Measurements from ENCODE around the gene APPBP2. TPM values are rescaled to one million over a fixed set of nuclear protein-coding genes. Genes with fewer than 3 reads are reported as not detected.

APPBP2 gene
- total and polyA plus RNA-seq, 2 of the 8 experiments (the other 6 are each of a cell fraction or from before 2014, with no cell fraction given): 3.3 to 18.0 TPM

GRCh38 chr17:60447375-60447774 lies 78.7 kb downstream of the APPBP2 start:
- Histone ChIP-seq H3K4me1 (replicated peaks in 1 of 4; ENCODE audit: control insufficient read depth in 3 of 4, insufficient read depth in 4 of 4, low read length in 3 of 4) (no peaks in the 10 kb centered on the region), H4K91ac (replicated peaks; ENCODE audit: insufficient read length, low read length) (no peak overlapping the region), H3K27ac (ENCODE audit: low read depth, low read length) (no peak overlapping the region), H3K27me3 (replicated peaks in 1 of 4; ENCODE audit: control insufficient read depth in 3 of 4, extremely low read depth in 1 of 4, insufficient read depth in 3 of 4, low read length in 3 of 4) (no peaks in the 10 kb centered on the region), H4K20me1 (replicated peaks in 1 of 2; ENCODE audit: control insufficient read depth in 1 of 2, insufficient read depth in 2 of 2, low read length in 2 of 2) (no peaks in the 10 kb centered on the region), H4K5ac (ENCODE audit: insufficient read length, low read depth, low read length) (no peak overlapping the region), H3K79me2 (ENCODE audit: control insufficient read depth in 1 of 2, insufficient read depth in 2 of 2, low read length in 2 of 2) (no peaks in the 10 kb centered on the region), H3K18ac (ENCODE audit: extremely low read depth, low read length) (no peak overlapping the region), H3K36me3 (ENCODE audit: control insufficient read depth in 2 of 4, insufficient read depth in 4 of 4, low read length in 3 of 4) (peaks cover 0 to 31% (median 4%) of the 10 kb centered on the region in 4 experiments; a peak in 4 of 8 replicates), H2BK12ac (ENCODE audit: low read depth, low read length) (no peak overlapping the region), H2BK5ac (ENCODE audit: low read depth, low read length) (no peak overlapping the region), H2AK5ac (ENCODE audit: low read depth, low read length) (no peak overlapping the region), H3K56ac (replicated peaks; ENCODE audit: insufficient read length, low read depth, low read length) (no peak overlapping the region), H3K4me3 (ENCODE audit: extremely low read depth in 1 of 4, insufficient read depth in 2 of 4, low read depth in 3 of 4, low read length in 4 of 4) (no peak overlapping the region), H3K4me2 (ENCODE audit: insufficient read depth in 1 of 2, low read depth in 2 of 2, low read length in 2 of 2) (no peak overlapping the region), H2BK120ac (replicated peaks; ENCODE audit: low read depth, low read length) (no peak overlapping the region), H4K8ac (ENCODE audit: extremely low read depth, insufficient read depth, low read length) (no peak overlapping the region), H2BK15ac (ENCODE audit: low read length) (no peak overlapping the region), H3K14ac (ENCODE audit: insufficient read length) (no peak overlapping the region), H3K4ac (replicated peaks; ENCODE audit: insufficient read length, low read depth, low read length) (no peak overlapping the region), H3K23me2 (ENCODE audit: low read depth, low read length) (no peaks in the 10 kb centered on the region), H3K79me1 (ENCODE audit: low read depth, low read length) (no peaks in the 10 kb centered on the region), H3K9me3 (ENCODE audit: insufficient read depth in 2 of 2, low read depth in 1 of 2, low read length in 1 of 2) (no peaks in the 10 kb centered on the region), H3K9ac (replicated peaks in 1 of 4; ENCODE audit: extremely low read depth in 1 of 4, low read depth in 3 of 4, low read length in 3 of 4) (no peak overlapping the region), H2BK20ac (ENCODE audit: low read length) (no peak overlapping the region), H2AFZ (ENCODE audit: low read length) (no peak overlapping the region), H3K23ac (ENCODE audit: insufficient read length) (no peak overlapping the region)
- CTCF ChIA-PET (ENCODE audit: partially characterized antibody): no interaction called here
- no peak for FAIRE-seq
- no peak for DNase-seq (ENCODE audit: low read depth in 1 of 2, low spot score in 2 of 2)
- 94% methylated on average over 8 of the region's 8 CpGs; no CpG with 5 or more reads in 1 of the 2 experiments for WGBS, 2 experiments (ENCODE audit: extremely low coverage in 1 of 2, insufficient coverage in 1 of 2, insufficient read length in 1 of 2, insufficient replicate concordance in 2 of 2, low coverage in 1 of 2, low lambda C conversion rate in 2 of 2, missing lambda C conversion rate in 1 of 2)
- POLR2A ChIA-PET (ENCODE audit: partially characterized antibody): no interaction called here
- TF ChIP-seq CHD2 (IDR thresholded peaks at IDR 0.05; ENCODE audit: low read length) (no peak), ATF3 (IDR thresholded peaks at IDR 0.05; ENCODE audit: insufficient read depth, low read depth, low read length) (no peak), BRCA1 (IDR thresholded peaks at IDR 0.05; ENCODE audit: low read depth, low read length) (no peak), ZNF274 (IDR thresholded peaks at IDR 0.05; ENCODE audit: borderline replicate concordance, extremely low read depth, low read length) (no peak), CTBP2 (IDR thresholded peaks at IDR 0.05; ENCODE audit: borderline replicate concordance, insufficient read depth, insufficient read length, low read length) (no peak), SP4 (IDR thresholded peaks at IDR 0.05; ENCODE audit: low read length) (no peak), TBP (IDR thresholded peaks at IDR 0.05; ENCODE audit: low read depth, low read length) (no peak), JUND (IDR thresholded peaks at IDR 0.05; ENCODE audit: low read length) (no peak), SP2 (IDR thresholded peaks at IDR 0.05; ENCODE audit: low read length) (no peak), TAF1 (IDR thresholded peaks at IDR 0.05; ENCODE audit: low read depth, low read length) (no peak), BACH1 (IDR thresholded peaks at IDR 0.05; ENCODE audit: low read length) (no peak), USF2 (IDR thresholded peaks at IDR 0.05; ENCODE audit: low read length) (no peak), MAFK (IDR thresholded peaks at IDR 0.05; ENCODE audit: low read depth, low read length) (no peak)
- TF ChIP-seq, protein P1, sequence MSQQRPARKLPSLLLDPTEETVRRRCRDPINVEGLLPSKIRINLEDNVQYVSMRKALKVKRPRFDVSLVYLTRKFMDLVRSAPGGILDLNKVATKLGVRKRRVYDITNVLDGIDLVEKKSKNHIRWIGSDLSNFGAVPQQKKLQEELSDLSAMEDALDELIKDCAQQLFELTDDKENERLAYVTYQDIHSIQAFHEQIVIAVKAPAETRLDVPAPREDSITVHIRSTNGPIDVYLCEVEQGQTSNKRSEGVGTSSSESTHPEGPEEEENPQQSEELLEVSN (IDR thresholded peaks at IDR 0.05): no peak

Data from H1 (cell line).